ENCODE data around the gene NMNAT2.

DNA sequence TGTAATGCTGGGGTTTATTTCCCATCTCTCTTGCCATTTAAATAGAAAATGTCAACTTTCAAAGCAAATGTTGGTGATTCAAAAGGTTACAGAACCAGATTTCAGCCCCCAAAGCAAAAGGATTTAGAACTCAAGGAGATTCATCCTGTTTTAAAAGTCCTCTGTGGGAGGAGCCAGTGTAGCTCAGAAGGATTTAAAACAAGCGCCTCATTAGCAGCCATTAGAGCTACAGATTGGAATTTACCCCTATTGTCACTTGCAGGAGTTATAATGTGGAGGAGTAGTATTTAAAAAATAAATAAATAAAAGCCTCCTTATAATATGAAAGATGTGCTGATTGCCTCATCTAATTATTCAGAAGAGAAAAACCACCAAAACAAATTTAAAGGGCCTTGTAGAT, 124.3 kb downstream of the NMNAT2 start:
- TF ChIP-seq, protein P1, sequence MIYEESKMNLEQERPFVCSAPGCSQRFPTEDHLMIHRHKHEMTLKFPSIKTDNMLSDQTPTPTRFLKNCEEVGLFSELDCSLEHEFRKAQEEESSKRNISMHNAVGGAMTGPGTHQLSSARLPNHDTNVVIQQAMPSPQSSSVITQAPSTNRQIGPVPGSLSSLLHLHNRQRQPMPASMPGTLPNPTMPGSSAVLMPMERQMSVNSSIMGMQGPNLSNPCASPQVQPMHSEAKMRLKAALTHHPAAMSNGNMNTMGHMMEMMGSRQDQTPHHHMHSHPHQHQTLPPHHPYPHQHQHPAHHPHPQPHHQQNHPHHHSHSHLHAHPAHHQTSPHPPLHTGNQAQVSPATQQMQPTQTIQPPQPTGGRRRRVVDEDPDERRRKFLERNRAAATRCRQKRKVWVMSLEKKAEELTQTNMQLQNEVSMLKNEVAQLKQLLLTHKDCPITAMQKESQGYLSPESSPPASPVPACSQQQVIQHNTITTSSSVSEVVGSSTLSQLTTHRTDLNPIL (CRISPR knock-in tag; IDR thresholded peaks at IDR 0.05; ENCODE audit: low read depth): no peak
- TF ChIP-seq ZFP30 (CRISPR knock-in tag; IDR thresholded peaks at IDR 0.05): no peak
- TF ChIP-seq, protein P2, sequence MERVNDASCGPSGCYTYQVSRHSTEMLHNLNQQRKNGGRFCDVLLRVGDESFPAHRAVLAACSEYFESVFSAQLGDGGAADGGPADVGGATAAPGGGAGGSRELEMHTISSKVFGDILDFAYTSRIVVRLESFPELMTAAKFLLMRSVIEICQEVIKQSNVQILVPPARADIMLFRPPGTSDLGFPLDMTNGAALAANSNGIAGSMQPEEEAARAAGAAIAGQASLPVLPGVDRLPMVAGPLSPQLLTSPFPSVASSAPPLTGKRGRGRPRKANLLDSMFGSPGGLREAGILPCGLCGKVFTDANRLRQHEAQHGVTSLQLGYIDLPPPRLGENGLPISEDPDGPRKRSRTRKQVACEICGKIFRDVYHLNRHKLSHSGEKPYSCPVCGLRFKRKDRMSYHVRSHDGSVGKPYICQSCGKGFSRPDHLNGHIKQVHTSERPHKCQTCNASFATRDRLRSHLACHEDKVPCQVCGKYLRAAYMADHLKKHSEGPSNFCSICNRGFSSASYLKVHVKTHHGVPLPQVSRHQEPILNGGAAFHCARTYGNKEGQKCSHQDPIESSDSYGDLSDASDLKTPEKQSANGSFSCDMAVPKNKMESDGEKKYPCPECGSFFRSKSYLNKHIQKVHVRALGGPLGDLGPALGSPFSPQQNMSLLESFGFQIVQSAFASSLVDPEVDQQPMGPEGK (CRISPR knock-in tag; IDR thresholded peaks at IDR 0.05; ENCODE audit: borderline replicate concordance): no peak
- TF ChIP-seq TOX (CRISPR knock-in tag; IDR thresholded peaks at IDR 0.05; ENCODE audit: borderline replicate concordance): no peak
- no peak for TF ChIP-seq ZFP3 (CRISPR knock-in tag; IDR thresholded peaks at IDR 0.05)
- no peak for TF ChIP-seq BACH2 (CRISPR knock-in tag; IDR thresholded peaks at IDR 0.05; ENCODE audit: borderline replicate concordance)
- TF ChIP-seq GLIS3 (CRISPR knock-in tag; IDR thresholded peaks at IDR 0.05): no peak
- TF ChIP-seq ZC3H10 (CRISPR knock-in tag; IDR thresholded peaks at IDR 0.05): no peak
- TF ChIP-seq SNAI2 (CRISPR knock-in tag; IDR thresholded peaks at IDR 0.05): no peak
- no peak for TF ChIP-seq ESRRG (CRISPR knock-in tag; IDR thresholded peaks at IDR 0.05)
- TF ChIP-seq ZNF565 (CRISPR knock-in tag; conservative IDR thresholded peaks at IDR 0.05; ENCODE audit: low read depth): no peak
- TF ChIP-seq ARNTL (CRISPR knock-in tag; IDR thresholded peaks at IDR 0.05; ENCODE audit: borderline replicate concordance, low read depth): no peak
- no peak for TF ChIP-seq RARB (CRISPR knock-in tag; IDR thresholded peaks at IDR 0.05)

Measured in SK-N-SH treated with all-trans-retinoic acid at 6 μM for 48 hours (cell line).